Measurements from ENCODE around the gene PSMA8.
"Not testable (repeated sequence)": the region's sequence is repeated elsewhere in the genome, so short reads cannot be mapped to it uniquely, and the experiment has no call there.

The PSMA8 gene

GRCh38 chr18:26238718-26239117, 105.0 kb downstream of the PSMA8 start:
- not testable (repeated sequence) for DNase-seq

GRCh38 chr18:26242392-26242791, 108.7 kb downstream of the PSMA8 start:
- DNase-seq, result not testable (repeated sequence)
